Mucosa of descending colon (tissue), 3 donors: ENCODE data around the gene PRR35. TPM values are rescaled to one million over a fixed set of nuclear protein-coding genes. Genes with fewer than 3 reads are reported as not detected.

Source experiments
- ATAC-seq: fragments of 200-7000 bp; cut with Tn5 transposase; one replicate; pipeline ENCODE4 v1.9.1; 2020; ENCODE audit warnings: mild to moderate bottlenecking, moderate library complexity
- DNase-seq, 3 donors: peaks; one replicate each; pipeline ENCODE4 v3.0.0-alpha.2; 2020
- H3K36me3 ChIP-seq: fragments of 200-600 bp; one replicate; pipeline ENCODE4 v1.8.0; 2021; ENCODE audit warnings: low read depth, mild to moderate bottlenecking
- H3K4me1 ChIP-seq: fragments of 200-600 bp; one replicate; pipeline ENCODE4 v1.8.0; 2021; ENCODE audit warnings: low read depth, mild to moderate bottlenecking
- H3K4me3 ChIP-seq: fragments of 200-600 bp; one replicate; pipeline ENCODE4 v1.8.0; 2021; ENCODE audit warnings: mild to moderate bottlenecking
- H3K9me3 ChIP-seq: fragments of 200-600 bp; one replicate; pipeline ENCODE4 v1.8.0; 2021; ENCODE audit warnings: mild to moderate bottlenecking
- CTCF ChIP-seq: fragments of 200-600 bp; IDR thresholded peaks from one replicate; pipeline ENCODE4 v1.8.0; 2022; ENCODE audit warnings: antibody characterized with exemption, mild to moderate bottlenecking
- intact Hi-C, 2 donors: fragments of 100-400 bp; cut with DNase I in 1 of 2; cut with micrococcal nuclease in 1 of 2; formaldehyde crosslinking; loops; one replicate each; pipeline versions ENCODE4 v1.11.0 to v1.11.1; 2022; cut with DNase I, micrococcal nuclease
- total RNA-seq, 3 donors: library from RNA; stranded (reverse); fragmentation: NEBNext Ultra II Directional in 2 of 3; extraction: Animal tissue kit (Norgen Biotek cat#: 25700) in 2 of 3; gene quantifications; one replicate each; pipeline versions ENCODE4 v1.2.1 to v1.2.4, GENCODE V29; 2021 to 2023
- donor health status: DM: no; HTN: no; CAD: no; lungs with moderate emphysema.
- donor health status: DM: no; HTN: no; CAD: no.
- donor health status: DM: no; HTN: yes; CAD: no.

PRR35 gene
- total RNA-seq, 3 donors from 2014 or later, result not detected

- intact Hi-C loops, result no loop called here
- no peak overlapping the region for H3K4me3 ChIP-seq
- H3K36me3 ChIP-seq, result no peaks in the 10 kb centered on the region
- no peak for TF ChIP-seq CTCF
- H3K9me3 ChIP-seq, result no peaks in the 10 kb centered on the region
- H3K4me1 ChIP-seq, result peaks cover 38% of the 10 kb centered on the region
- DNase-seq (no peak), ATAC-seq (peak; percentile 2)
Measured at GRCh38 chr16:525520-526180, 34.5 kb upstream of the PRR35 start.

GRCh38 chr16:526181-527014, 33.8 kb upstream of the PRR35 start:
- H3K4me1 ChIP-seq, result peaks cover 38% of the 10 kb centered on the region
- H3K9me3 ChIP-seq, result no peaks in the 10 kb centered on the region
- ATAC-seq (peak; percentile 4), DNase-seq (peak in 1 of 3 donors; percentile 43)
- no peaks in the 10 kb centered on the region for H3K36me3 ChIP-seq
- TF ChIP-seq CTCF, result no peak
- intact Hi-C loops, result no loop called here
- peak overlapping the region; percentile 74 for H3K4me3 ChIP-seq

GRCh38 chr16:527015-527903, 32.9 kb upstream of the PRR35 start, which contains the start of gene CAPN15:
TSS of gene CAPN15 (plus strand) at chr16:527712. CDS start at chr16:546839, 19,127 bp downstream.
- intact Hi-C loops, result no loop called here
- H3K4me3 ChIP-seq, result peak within 1 kb of the TSS; percentile 74
- peaks cover 38% of the 10 kb centered on the region for H3K4me1 ChIP-seq
- DNase-seq (peak; percentile 83 to 92 (median 91)), ATAC-seq (peak; percentile 80)
- H3K36me3 ChIP-seq, result no peaks in the 10 kb centered on the region
- H3K9me3 ChIP-seq, result no peaks in the 10 kb centered on the region
- peak; percentile 15 for TF ChIP-seq CTCF

GRCh38 chr16:528111-529011, 31.8 kb upstream of the PRR35 start:
- DNase-seq (peak; percentile 80 to 82 (median 80)), ATAC-seq (peak; percentile 62)
- H3K4me1 ChIP-seq, result peaks cover 43% of the 10 kb centered on the region
- TF ChIP-seq CTCF, result no peak
- no peaks in the 10 kb centered on the region for H3K36me3 ChIP-seq
- H3K9me3 ChIP-seq, result no peaks in the 10 kb centered on the region
- intact Hi-C loops, result no loop called here
- H3K4me3 ChIP-seq, result peak overlapping the region; percentile 74
